Jurkat, Clone E6-1 (cell line): ENCODE results near the gene HEPHL1. TPM values are rescaled to one million over a fixed set of nuclear protein-coding genes. Genes with fewer than 3 reads are reported as not detected.
"Not testable (repeated sequence)": the region's sequence is repeated elsewhere in the genome, so short reads cannot be mapped to it uniquely, and the experiment has no call there.

ENCODE experiments used
- DNase-seq: peaks from one replicate; pipeline ENCODE4 v3.0.0-alpha.2; 2011; ENCODE audit warnings: low read depth, low spot score
- H3K4me3 ChIP-seq: 2 replicates; pipeline ENCODE4 v1.5.1; 2011; ENCODE audit warnings: mild to moderate bottlenecking, low read length, control low read depth, moderate library complexity
- polyA plus RNA-seq: library from polyadenylated mRNA; unstranded; fragments of >200 nt; gene quantifications from one replicate; pipeline ENCODE4 v1.2.1, GENCODE V29; 2012; ENCODE audit warnings: missing spikeins; ENCODE audit not compliant: insufficient read length, insufficient read depth

HEPHL1 gene, protein sequence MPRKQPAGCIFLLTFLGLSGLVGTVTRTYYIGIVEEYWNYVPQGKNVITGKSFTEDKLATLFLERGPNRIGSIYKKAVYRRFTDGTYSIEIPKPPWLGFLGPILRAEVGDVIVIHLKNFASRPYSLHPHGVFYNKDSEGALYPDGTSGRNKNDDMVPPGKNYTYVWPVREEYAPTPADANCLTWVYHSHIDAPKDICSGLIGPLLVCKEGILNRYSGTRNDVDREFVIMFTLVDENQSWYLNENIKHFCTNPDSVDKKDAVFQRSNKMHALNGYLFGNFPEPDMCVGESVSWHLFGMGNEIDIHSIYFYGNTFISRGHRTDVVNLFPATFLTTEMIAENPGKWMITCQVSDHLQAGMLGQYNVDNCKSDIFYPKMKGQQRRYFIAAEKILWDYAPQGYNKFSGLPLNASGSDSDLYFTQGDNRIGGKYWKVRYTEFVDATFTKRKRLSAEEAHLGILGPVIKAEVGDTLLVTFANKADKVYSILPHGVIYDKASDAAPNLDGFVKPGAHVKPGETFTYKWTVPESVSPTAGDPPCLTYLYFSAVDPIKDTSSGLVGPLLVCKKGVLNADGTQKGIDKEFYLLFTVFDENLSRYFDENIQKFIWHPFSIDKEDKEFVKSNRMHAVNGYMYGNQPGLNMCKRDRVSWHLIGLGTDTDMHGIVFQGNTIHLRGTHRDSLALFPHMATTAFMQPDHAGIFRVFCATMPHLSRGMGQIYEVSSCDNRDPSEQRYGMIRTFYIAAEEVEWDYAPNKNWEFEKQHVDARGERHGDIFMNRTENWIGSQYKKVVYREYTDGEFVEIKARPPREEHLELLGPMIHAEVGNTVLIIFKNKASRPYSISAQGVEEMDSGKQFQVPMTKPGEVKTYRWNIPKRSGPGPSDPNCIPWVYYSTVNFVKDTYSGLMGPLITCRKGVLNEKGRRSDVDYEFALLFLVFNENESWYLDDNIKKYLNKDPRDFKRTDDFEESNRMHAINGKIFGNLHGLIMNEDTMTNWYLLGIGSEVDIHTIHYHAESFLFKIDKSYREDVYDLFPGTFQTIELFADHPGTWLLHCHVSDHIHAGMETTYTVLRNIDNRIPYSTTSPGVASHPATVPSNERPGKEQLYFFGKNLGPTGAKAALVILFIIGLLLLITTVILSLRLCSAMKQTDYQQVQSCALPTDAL
- not detected for polyA plus RNA-seq

DNA sequence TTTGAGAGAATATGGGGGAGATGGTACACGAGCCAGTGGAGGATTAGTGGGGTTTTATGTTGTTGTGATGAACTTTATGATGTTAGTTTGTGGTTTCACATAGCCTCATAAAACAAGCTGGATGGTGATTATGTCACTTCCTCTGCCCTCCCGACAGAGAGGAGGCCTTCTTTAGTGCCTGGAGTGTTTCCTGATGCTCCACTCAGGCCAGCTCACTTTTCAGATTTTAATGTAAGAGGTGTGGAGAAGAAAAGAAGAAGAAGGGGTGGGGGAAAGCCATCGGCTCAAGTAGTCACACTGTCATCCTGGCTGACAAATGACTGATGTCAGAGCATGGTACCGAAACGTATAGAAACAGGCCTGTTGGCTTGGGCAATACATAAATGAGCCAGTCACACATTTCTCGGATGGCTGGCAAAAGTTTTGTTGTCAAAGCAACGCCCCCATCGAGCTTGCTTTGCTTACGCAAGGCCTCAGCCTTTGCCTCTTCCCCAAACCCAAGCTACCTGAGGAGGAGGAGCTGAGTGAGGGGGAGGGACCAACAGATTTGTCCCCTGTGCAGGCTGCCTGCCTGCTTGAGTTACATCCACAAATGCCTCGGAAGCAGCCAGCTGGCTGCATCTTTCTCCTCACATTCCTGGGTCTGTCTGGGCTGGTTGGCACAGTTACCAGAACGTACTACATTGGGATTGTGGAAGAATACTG lies at the start of gene HEPHL1:
Gene HEPHL1 (plus strand): TSS at position 578 of the 705 bp plus-strand sequence. CDS start 15 bp downstream, at position 593.
- no peak for DNase-seq
- H3K4me3 ChIP-seq, result no peak within 1 kb of the TSS

DNA sequence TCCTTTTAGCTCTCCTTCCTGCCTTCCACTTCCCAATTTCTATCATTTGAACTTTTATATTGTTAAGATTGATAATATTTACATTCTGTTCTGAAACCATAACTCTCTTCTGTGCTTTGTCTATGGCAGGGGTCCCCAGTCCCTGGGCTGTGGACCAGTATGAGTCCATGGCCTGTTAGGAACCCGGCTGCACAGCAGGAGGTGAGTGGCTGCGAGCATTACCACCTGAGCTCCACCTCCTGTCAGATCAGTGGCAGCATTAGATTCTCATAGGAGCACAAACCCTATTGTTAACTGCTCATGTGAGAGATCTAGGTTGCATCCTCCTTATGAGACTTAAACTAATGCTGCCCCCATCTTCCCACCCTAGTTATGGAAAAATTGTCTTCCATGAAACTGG lies 48.4 kb upstream of the HEPHL1 start:
- DNase-seq, result no peak
- H3K4me3 ChIP-seq, result no peak overlapping the region

DNA sequence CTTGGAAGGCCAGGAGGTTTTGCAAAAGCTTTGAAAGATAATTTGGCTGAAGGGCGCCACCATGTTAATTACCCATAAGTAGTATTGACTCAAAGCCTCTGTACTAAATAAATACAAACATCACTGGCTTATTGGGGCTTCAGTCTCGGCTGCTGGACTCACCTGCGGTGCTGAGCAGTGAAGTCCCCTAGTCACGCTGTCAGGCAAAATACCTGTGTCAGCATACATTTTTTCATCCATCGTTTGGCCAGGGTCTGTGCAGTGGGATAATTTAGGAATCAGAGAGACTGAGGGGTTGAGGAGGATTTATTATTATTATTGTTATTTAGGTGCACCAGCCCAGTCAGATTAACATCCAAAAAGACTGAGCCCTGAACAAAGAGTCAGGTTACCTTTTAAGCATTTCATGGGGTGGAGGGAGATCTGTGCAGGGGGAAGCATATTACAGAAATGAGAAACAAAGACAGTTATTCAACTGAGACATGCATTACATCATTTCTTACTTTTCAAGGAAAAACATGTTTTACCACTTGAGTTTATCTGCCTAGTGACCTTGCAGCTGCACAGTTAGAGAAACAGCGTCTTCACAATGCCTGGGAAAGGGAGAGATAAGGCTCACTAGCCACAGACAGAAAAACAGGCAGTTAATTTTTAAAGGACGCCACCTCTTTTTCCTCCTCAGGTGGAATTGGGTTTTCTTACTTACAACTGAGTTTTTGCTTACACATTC lies 47.7 kb upstream of the HEPHL1 start:
- H3K4me3 ChIP-seq, DNase-seq: not testable (repeated sequence)

DNA sequence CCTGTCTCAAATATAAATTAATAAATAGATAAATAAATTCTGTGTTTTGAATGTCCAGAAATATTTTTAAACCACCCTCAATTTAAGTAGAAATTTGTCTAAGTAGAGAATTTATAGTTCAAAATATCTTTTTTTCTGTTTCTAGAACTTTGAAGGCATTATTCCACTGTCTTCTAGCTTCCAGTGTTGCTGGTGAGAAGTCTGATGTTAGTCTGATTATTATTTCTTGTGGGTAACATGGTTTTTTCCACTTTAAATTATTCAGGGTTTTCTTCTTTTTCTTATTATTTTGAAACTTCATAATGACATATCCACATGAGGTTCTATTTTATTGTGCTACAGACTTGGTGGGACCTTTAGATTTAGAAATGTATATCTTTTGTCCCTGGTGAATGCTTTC lies 46.4 kb upstream of the HEPHL1 start:
- DNase-seq, result no peak
- no peak overlapping the region for H3K4me3 ChIP-seq

DNA sequence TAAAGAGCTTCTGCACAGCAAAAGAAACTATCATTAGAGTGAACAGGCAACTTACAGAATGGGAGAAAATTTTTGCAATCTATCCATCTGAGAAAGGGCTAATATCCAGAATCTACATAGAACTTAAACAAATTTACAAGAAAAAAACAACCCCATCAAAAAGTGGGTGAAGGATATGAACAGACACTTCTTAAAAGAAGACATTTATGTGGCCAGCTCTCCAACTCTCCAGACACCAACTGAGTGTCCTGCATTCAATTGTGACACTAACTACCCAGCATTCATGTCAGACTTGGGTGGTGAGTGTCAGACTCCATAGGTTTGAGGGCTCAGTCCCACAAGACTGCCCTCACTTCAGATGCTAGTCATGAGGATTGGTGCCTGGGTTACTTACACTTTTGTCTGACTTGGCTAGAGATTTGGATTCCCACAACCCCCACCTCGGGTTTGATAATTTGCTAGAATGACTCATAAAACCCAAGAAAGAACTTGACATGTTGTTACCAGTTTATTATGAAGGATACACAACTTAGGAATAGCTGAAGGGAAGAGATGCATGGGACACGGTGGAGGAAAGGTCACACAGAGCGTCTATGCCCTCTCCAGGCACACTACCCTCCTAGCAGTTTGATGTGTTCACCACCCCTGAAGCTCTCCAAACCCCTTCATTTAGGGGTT lies 44.4 kb upstream of the HEPHL1 start:
- not testable (repeated sequence) for H3K4me3 ChIP-seq, DNase-seq

DNA sequence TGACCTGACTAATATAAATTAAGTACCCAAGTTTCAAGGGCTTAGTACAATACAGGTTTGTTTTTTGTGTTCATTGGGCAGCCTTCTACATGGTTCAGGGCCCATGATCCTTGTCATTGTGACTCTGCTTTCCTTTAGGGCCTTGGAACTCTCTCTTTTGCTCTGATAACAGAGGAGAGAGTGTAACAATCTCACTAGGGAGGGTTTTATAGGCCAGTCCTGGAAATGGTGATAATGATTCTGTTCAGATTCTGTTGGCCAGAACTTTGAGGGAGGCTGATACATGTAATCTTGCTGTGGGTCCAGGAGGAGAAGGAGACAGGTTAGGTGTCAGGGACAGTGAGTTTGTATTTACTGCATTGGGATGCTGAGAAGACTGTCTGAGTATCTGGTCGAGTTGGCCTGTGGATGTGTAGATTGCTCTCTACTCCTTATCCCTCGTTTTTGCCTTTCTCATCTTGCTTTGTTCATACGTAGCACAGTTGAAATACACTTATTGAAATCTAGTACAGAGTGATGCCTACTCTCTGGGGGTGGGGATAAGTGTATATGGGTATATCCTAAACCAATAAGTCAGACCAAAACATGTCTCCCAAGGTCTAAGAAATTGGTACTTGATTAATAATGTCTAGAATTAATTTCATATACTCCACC lies 37.5 kb upstream of the HEPHL1 start:
- H3K4me3 ChIP-seq, result no peak overlapping the region
- DNase-seq, result no peak

DNA sequence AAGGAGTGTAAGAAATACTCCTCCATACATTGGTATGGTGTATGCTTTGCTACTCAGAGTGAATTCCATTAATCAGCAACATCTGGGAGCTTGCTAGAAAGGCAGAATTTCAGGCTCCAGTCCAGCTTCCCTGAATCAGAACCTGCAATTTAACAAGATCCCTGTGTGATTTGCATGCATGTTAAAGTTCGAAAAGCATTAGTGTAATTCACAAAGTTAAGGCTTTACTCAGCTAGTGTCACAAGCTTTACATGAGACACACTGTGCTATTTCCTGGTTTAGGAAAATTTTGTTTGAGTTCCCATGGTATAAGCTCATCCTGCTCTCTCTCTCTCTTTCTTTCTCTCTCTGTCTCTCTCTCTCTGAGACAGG lies 37.0 kb upstream of the HEPHL1 start:
- no peak for DNase-seq
- H3K4me3 ChIP-seq, result no peak overlapping the region

DNA sequence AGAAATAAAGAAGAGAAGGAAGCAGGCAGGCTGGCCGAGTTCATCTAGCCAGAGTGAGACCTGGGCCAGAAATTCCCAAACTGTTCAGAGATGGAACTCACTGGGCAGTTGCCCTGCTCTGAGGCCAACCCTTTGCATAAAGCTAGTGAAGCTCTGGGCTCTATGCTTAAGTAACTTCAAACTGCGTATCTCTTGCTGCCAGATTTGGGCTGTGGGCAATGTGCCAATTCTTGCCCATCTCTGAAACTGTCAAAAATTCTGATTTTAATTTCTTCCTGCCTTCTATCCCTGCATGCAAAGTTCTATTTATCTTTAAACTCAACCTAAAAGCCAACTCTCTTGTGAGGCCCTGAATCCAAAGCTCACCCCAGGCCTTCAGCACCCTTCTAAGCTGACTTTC lies 36.2 kb upstream of the HEPHL1 start:
- DNase-seq, result no peak
- H3K4me3 ChIP-seq, result no peak overlapping the region

DNA sequence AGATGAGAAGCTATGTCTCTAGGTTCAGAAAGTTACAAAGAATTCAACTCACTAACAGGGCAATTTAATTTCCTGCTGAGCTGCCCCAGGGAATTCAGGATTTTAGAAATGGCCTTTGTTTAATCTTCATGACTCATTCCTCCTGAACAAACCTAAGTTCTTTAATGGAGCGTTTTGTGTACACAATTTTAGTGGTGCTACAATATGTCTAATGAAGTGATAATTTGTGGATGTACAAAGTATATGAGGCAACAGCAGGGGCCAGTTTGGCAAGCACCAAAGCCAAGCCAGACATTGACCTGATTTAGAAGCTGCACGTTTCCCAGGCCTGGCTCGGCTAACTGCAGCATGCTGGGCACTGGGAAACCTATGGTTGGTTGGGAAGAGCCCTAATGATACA lies 34.4 kb upstream of the HEPHL1 start:
- H3K4me3 ChIP-seq, result no peak overlapping the region
- DNase-seq, result no peak

DNA sequence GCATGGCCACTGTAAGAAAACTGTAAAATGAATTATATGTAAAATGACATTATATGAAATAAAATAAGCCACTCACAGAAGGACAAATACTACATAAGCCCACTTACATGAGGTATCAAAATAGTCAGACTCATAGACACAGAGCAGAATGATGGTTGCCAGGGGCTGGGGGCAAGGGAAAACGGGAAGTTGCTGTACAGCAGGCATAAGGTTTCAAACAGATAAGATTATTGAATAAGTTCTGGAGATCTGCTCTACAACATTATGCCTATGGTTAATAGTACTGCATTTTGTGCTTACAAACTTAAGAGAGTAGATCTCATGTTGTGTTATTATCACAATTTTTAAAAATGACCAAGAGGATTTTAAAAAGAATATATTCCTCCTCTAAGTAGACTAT lies 32.7 kb upstream of the HEPHL1 start:
- no peak for DNase-seq
- H3K4me3 ChIP-seq, result no peak overlapping the region

DNA sequence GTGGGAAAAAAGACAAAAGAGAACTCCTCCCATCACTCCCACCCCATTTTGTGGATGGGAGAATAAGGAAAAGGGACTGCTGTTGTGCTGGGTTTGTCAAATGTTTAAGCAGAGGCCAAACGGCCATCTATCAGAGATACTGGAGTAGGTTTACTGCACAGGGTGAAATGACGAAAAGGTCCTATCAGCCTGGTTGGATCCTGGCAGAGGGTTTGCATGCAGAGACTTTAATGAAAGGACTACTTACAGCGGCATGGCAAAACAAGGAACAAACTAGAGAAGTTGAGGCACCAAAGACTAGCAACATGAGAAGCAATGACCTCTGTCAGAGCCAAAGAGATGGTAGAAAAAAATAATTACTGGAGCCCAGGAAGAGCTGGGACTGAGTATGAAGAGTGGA lies 32.2 kb upstream of the HEPHL1 start:
- no peak overlapping the region for H3K4me3 ChIP-seq
- DNase-seq, result no peak

DNA sequence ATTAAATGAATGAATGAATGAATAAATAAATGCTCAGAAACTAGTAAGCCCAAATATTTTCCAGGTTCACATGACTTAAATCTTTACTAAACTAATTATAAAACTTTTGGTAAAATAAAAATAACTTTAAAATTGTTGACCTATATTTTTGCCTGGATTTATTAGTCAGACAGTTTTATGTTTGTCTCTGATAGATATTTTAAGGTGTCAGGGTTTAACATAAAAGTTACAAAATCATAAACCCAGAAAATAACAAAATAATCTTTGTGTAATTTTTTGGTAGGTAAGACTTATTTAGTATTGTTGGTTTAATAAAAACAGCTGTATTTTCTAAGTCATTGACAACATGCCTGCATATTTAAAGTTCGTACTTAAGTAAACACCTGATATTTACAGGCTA lies 27.4 kb upstream of the HEPHL1 start:
- DNase-seq, result no peak
- H3K4me3 ChIP-seq, result no peak overlapping the region

DNA sequence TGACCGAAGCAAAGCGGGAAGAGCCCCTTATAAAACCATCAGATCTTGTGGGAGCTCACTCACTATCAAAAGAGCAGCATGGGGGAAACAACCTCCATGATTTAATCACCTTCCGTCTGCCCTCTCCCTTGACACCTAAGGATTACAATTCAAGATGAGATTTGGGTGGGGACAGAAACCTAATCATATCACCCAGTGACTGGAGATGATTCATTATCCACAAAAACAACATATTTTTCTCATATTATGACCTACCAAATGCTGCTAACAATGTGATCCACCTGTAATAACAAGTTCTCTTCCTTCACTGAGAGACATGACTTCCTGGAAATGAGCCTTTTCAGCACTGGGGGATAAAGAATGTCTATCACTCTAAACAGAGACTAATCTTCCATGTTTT lies 23.4 kb upstream of the HEPHL1 start:
- H3K4me3 ChIP-seq, result no peak overlapping the region
- no peak for DNase-seq

DNA sequence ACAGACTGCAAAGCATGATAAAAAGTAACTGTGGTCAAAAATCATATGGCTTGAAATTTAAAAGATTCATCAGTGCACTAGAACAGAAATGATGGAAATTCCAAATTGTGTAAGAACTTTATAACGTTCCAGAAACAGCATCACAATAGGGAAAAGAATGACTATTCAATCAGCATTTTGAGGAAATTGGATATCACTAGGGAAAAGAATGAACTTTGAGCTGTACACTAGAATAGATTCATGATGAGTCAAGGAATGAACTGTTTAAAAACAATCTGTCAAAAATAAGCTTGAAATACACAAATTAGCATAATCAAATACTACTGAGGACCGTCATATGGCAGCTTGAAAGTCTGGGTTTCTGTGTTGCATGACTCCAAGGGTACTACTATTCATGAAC lies 20.5 kb upstream of the HEPHL1 start:
- DNase-seq, result no peak
- no peak overlapping the region for H3K4me3 ChIP-seq

DNA sequence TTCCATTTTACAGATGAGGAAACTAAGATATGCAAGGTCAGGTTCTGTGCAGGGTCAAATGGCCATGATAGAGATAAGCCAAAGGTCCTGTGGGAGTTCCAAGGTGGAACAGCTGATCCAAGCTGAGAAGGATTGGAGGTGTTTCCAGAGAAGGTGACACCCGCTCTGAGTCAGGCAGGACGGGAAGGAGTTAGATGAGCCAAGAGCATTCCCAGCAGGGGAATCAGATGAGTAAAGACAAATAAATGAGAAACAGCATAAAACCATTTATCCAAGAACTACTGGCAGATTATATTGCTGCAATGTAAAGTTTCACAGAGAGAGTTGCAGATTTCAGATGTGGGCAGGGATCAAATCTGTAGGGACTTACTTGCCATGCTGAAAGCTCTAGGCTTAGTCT lies 18.9 kb upstream of the HEPHL1 start:
- no peak for DNase-seq
- H3K4me3 ChIP-seq, result no peak overlapping the region

DNA sequence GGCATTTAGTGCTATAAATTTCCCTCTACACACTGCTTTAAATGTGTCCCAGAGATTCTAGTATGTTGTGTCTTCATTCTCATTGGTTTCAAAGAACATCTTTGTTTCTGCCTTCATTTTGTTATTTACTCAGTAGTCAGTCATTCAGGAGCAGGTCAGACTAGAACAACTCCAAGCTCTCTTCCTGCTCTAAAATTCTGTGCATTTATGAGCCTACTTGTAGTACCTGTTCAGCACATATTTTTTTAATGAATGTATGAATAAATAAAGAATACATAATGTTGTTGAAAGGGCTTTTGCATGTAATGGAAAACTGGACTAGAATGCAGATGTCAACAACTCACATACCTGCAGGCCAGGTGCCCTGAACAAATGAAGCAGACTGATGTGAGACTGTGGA lies 13.7 kb upstream of the HEPHL1 start:
- H3K4me3 ChIP-seq, result no peak overlapping the region
- DNase-seq, result no peak

DNA sequence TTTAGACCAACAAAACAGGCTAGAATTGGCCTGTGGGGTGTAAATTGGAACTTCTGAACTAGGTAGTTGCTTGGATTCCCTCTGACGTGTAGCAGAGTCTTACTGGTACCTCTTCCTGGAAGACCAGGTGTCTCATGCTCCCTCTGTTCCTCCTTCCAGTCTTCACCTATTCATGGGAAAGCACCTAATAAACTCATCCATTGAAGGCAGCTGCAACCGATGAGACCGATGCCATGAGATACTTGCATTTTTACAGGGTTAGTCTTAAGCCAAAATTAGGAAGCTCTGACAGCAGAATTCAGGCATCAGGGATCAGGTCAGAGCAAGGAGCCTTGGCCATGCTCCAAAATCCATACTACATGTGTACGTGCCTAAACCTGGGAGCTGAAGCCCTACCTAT lies 13.2 kb upstream of the HEPHL1 start:
- H3K4me3 ChIP-seq, result no peak overlapping the region
- no peak for DNase-seq

DNA sequence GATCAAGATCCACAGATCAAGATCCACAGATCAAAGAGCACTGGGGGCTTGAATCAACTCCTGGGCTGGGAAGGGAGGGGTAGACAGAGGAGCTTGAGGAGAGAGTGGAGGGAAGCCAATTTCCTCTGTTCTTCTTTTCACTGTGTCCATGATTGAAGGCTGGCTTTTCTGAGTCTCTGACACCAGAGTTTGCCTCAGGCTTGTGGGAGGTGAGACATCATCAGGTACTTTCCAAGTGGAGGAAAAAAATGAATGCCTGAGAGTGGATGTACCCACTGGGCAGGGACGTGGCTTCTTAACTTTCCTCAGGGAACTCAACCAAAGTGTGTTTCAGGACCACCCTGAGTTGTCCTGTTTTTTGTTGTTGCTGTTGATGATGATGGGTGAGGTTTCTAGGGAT lies 11.0 kb upstream of the HEPHL1 start:
- DNase-seq, result no peak
- H3K4me3 ChIP-seq, result no peak overlapping the region
